ENCODE results near the gene ALDH1L1.

The ALDH1L1 gene

GRCh38 chr3:126191246-126191645 lies 10.9 kb upstream of the ALDH1L1 start:
- H3K27ac ChIP-seq (ENCODE audit: low read depth, low read length): no peak overlapping the region
- no peaks in the 10 kb centered on the region for H3K36me3 ChIP-seq (ENCODE audit: insufficient read depth, low read length)
- 92% methylated on average over 4 of the region's 4 CpGs for WGBS
- no peaks in the 10 kb centered on the region for H3K4me1 ChIP-seq (ENCODE audit: insufficient read depth, low read length)
- no peaks in the 10 kb centered on the region for H3K27me3 ChIP-seq (ENCODE audit: insufficient read depth, low read length)
- H3K9me3 ChIP-seq (ENCODE audit: insufficient read depth, low read depth, low read length): peaks cover 38% of the 10 kb centered on the region
- H3K4me3 ChIP-seq (ENCODE audit: low read length): no peak overlapping the region
- no peak overlapping the region for H3K9ac ChIP-seq (ENCODE audit: low read depth, low read length)

DNA sequence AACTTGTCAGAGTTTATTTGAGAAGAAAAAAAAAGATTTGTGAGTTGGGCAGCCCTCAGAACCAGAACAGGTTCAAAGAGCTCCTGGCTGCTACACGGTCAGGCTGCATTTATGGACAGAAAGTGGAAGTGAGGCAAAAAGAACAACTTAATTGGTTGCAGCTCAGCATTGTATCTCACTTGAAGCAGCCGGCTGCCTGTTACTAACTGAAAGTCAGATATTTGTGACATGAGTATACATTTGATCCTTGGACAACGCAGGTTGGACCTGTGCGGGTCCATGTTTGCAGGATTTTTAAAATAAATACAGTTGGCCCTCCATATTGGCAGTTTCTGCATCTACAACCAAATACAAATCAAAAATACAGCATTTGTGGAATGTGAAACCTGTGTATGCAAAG lies 7.5 kb upstream of the ALDH1L1 start:
- Histone ChIP-seq H3K4me3 (ENCODE audit: low read length) (no peak overlapping the region), H3K9me3 (ENCODE audit: insufficient read depth, low read depth, low read length) (peaks cover 9% of the 10 kb centered on the region; the same call in 1 of the 2 replicates), H3K27me3 (ENCODE audit: insufficient read depth, low read length) (peaks cover 8% of the 10 kb centered on the region), H3K27ac (ENCODE audit: low read depth, low read length) (no peak overlapping the region), H3K4me1 (ENCODE audit: insufficient read depth, low read length) (no peaks in the 10 kb centered on the region), H3K36me3 (ENCODE audit: insufficient read depth, low read length) (no peaks in the 10 kb centered on the region), H3K9ac (ENCODE audit: low read depth, low read length) (no peak overlapping the region)
- 90% methylated on average over 4 of the region's 4 CpGs for WGBS

- Histone ChIP-seq H3K36me3 (ENCODE audit: insufficient read depth, low read length) (no peaks in the 10 kb centered on the region), H3K4me3 (ENCODE audit: low read length) (no peak overlapping the region), H3K27me3 (ENCODE audit: insufficient read depth, low read length) (peaks cover 20% of the 10 kb centered on the region), H3K27ac (ENCODE audit: low read depth, low read length) (no peak overlapping the region), H3K9me3 (ENCODE audit: insufficient read depth, low read depth, low read length) (0 out of 2 replicates have a peak, but pooled peaks cover 2% of the 10 kb centered on the region), H3K9ac (ENCODE audit: low read depth, low read length) (no peak overlapping the region), H3K4me1 (ENCODE audit: insufficient read depth, low read length) (no peaks in the 10 kb centered on the region)
- WGBS: 94% methylated on average over 9 of the region's 9 CpGs
Measured at GRCh38 chr3:126186749-126187148, 6.4 kb upstream of the ALDH1L1 start.

DNA sequence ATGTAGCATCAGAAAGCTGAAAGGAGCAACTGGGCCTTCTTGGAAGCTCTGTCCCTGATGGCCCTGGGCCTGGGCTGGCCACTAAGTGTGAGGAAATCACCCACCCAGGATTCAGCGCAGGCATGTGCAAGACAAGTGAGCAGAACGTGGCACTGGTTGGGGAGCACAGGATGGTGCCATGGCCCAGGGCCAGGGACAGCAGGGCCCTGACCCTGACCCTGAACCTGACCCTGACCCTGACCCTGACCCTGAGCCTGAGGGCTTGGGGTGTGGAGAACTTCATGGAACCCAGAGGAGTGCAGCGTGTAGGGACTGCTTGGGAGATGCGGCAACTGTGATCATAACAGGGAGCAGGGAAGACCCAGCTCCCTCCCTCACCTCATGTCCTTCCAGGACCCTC lies 5.9 kb upstream of the ALDH1L1 start:
- Histone ChIP-seq H3K9ac (ENCODE audit: low read depth, low read length) (no peak overlapping the region), H3K36me3 (ENCODE audit: insufficient read depth, low read length) (no peaks in the 10 kb centered on the region), H3K4me1 (ENCODE audit: insufficient read depth, low read length) (no peaks in the 10 kb centered on the region), H3K27me3 (ENCODE audit: insufficient read depth, low read length) (peaks cover 24% of the 10 kb centered on the region), H3K4me3 (ENCODE audit: low read length) (no peak overlapping the region), H3K9me3 (ENCODE audit: insufficient read depth, low read depth, low read length) (0 out of 2 replicates have a peak, but pooled peaks cover 2% of the 10 kb centered on the region), H3K27ac (ENCODE audit: low read depth, low read length) (no peak overlapping the region)
- 87% methylated on average over 4 of the region's 4 CpGs for WGBS

DNA sequence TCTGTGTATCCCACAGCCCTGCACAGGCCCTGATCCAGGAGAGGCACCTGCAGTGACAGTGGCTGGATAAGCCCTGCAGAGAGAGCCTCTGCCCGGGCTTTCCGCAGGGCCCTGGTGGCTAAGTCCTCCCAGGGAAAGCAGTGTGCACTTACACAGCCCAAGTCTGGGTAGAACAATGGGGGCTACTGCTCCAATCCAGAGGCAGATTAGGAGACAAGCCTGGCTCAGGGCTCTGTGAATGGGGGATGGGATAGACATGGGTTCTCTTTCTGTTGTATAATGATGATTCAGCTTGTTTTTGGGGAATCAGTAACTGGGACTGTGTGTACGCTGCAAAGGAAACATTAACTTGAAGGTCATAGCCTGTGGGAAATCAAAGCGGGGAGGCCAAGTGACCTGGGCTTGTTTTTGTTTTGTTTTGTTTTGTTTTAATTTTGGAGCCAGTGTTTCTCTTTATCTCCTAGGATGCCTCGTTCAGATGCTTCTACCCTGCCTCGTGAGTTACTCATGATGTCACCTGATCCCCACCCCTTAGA lies 4.1 kb upstream of the ALDH1L1 start:
- Histone ChIP-seq H3K36me3 (ENCODE audit: insufficient read depth, low read length) (no peaks in the 10 kb centered on the region), H3K4me1 (ENCODE audit: insufficient read depth, low read length) (no peaks in the 10 kb centered on the region; the same call in 1 of the 2 replicates), H3K27me3 (ENCODE audit: insufficient read depth, low read length) (peaks cover 42% of the 10 kb centered on the region), H3K4me3 (ENCODE audit: low read length) (no peak overlapping the region), H3K27ac (ENCODE audit: low read depth, low read length) (no peak overlapping the region), H3K9me3 (ENCODE audit: insufficient read depth, low read depth, low read length) (no peaks in the 10 kb centered on the region), H3K9ac (ENCODE audit: low read depth, low read length) (no peak overlapping the region)
- WGBS: 90% methylated on average over 6 of the region's 6 CpGs

DNA sequence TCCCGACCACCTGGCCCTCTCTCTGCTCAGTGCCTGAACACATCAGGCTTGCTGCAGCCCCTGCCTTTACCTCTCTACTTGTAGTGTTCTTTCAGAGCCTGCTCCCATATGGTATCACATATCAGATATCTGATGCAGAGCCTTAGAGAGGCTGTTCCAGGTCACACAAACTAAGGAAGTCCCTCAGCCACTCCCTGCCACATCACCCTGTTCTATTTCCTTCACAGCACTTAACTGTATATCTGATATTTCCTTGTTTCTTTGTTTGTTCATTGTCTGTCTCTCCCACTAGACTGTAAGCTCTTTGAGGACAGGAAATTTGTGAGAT lies 976 bp upstream of the ALDH1L1 start:
- no peaks in the 10 kb centered on the region for H3K36me3 ChIP-seq (ENCODE audit: insufficient read depth, low read length)
- peak overlapping the region; percentile 67 for H3K4me3 ChIP-seq (ENCODE audit: low read length)
- H3K9me3 ChIP-seq (ENCODE audit: insufficient read depth, low read depth, low read length): no peaks in the 10 kb centered on the region
- H3K27me3 ChIP-seq (ENCODE audit: insufficient read depth, low read length): peaks cover 55% of the 10 kb centered on the region
- no peaks in the 10 kb centered on the region; the same call in 1 of the 2 replicates for H3K4me1 ChIP-seq (ENCODE audit: insufficient read depth, low read length)
- 49% methylated on average over 1 of the region's 1 CpG for WGBS
- no peak overlapping the region for H3K9ac ChIP-seq (ENCODE audit: low read depth, low read length)
- H3K27ac ChIP-seq (ENCODE audit: low read depth, low read length): no peak overlapping the region

GRCh38 chr3:126179825-126180476 lies 435 bp downstream of the ALDH1L1 start:
- WGBS: under 1% methylated on average over 47 of the region's 47 CpGs
- H3K4me1 ChIP-seq (ENCODE audit: insufficient read depth, low read length): no peaks in the 10 kb centered on the region; the same call in 1 of the 2 replicates
- no peak overlapping the region for H3K9ac ChIP-seq (ENCODE audit: low read depth, low read length)
- peak overlapping the region; percentile 67 for H3K4me3 ChIP-seq (ENCODE audit: low read length)
- H3K36me3 ChIP-seq (ENCODE audit: insufficient read depth, low read length): no peaks in the 10 kb centered on the region
- peaks cover 55% of the 10 kb centered on the region for H3K27me3 ChIP-seq (ENCODE audit: insufficient read depth, low read length)
- H3K9me3 ChIP-seq (ENCODE audit: insufficient read depth, low read depth, low read length): no peaks in the 10 kb centered on the region
- H3K27ac ChIP-seq (ENCODE audit: low read depth, low read length): no peak overlapping the region

GRCh38 chr3:126170073-126170777 lies 10.2 kb downstream of the ALDH1L1 start:
- no peak overlapping the region for H3K9ac ChIP-seq (ENCODE audit: low read depth, low read length)
- WGBS: 92% methylated on average over 7 of the region's 8 CpGs

DNA sequence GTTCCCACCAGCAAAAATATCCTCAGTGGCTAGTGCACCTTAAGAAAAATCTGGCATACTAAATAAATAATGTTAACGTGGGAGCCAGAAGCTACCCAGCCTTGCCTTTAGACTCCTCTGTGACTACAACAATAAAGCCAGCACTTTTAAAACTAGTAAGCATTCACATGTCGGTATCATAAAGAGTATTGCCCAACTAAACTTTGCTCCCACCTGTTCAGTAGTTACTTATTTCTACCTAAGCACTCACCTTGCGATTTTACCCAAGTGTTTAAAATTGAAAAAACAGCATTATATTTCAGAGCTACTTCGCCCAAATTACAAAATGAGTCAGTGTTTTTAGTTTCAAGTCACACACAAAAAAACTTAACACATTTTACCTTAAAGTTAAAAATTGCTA lies 12.8 kb downstream of the ALDH1L1 start:
- Histone ChIP-seq H3K27ac (ENCODE audit: low read depth, low read length) (no peak overlapping the region), H3K27me3 (ENCODE audit: insufficient read depth, low read length) (no peaks in the 10 kb centered on the region), H3K4me1 (ENCODE audit: insufficient read depth, low read length) (peaks cover 10% of the 10 kb centered on the region; the same call in 1 of the 2 replicates), H3K36me3 (ENCODE audit: insufficient read depth, low read length) (no peaks in the 10 kb centered on the region), H3K4me3 (ENCODE audit: low read length) (no peak overlapping the region), H3K9ac (ENCODE audit: low read depth, low read length) (no peak overlapping the region), H3K9me3 (ENCODE audit: insufficient read depth, low read depth, low read length) (no peaks in the 10 kb centered on the region)
- 96% methylated on average over 4 of the region's 4 CpGs for WGBS

More at GRCh38 chr3:126170073-126170777, 10.2 kb downstream of the ALDH1L1 start:
- peaks cover 10% of the 10 kb centered on the region; the same call in 1 of the 2 replicates for H3K4me1 ChIP-seq (ENCODE audit: insufficient read depth, low read length)
- no peak overlapping the region for H3K4me3 ChIP-seq (ENCODE audit: low read length)
- H3K27ac ChIP-seq (ENCODE audit: low read depth, low read length): no peak overlapping the region
- no peaks in the 10 kb centered on the region for H3K36me3 ChIP-seq (ENCODE audit: insufficient read depth, low read length)
- H3K27me3 ChIP-seq (ENCODE audit: insufficient read depth, low read length): no peaks in the 10 kb centered on the region
- no peaks in the 10 kb centered on the region for H3K9me3 ChIP-seq (ENCODE audit: insufficient read depth, low read depth, low read length)

- Histone ChIP-seq H3K27me3 (ENCODE audit: insufficient read depth, low read length) (no peaks in the 10 kb centered on the region), H3K36me3 (ENCODE audit: insufficient read depth, low read length) (no peaks in the 10 kb centered on the region), H3K4me1 (ENCODE audit: insufficient read depth, low read length) (peaks cover 10% of the 10 kb centered on the region; the same call in 1 of the 2 replicates), H3K9me3 (ENCODE audit: insufficient read depth, low read depth, low read length) (no peaks in the 10 kb centered on the region), H3K4me3 (ENCODE audit: low read length) (no peak overlapping the region), H3K27ac (ENCODE audit: low read depth, low read length) (no peak overlapping the region), H3K9ac (ENCODE audit: low read depth, low read length) (no peak overlapping the region)
- WGBS: 84% methylated on average over 6 of the region's 6 CpGs
Measured at GRCh38 chr3:126166009-126166408, 14.4 kb downstream of the ALDH1L1 start.

DNA sequence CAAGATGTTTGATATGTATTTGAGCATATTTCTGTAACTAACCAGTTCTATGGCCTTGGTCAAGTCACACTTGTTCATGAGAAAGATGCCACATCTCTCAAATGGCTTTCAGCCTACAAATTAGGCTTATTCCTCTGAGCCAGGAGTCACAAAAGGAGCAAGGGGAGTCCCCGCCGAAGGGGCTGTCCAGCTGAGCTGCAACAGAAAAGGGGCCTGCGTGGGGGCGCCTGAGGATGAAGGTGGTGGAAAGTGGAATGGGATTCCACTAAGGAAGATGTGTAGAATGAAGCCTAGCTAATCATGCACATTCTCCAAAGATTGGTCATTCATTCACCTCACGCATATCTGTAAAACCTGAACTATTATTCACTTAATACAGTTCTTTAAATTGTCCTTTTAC lies 19.1 kb downstream of the ALDH1L1 start:
- Histone ChIP-seq H3K27ac (ENCODE audit: low read depth, low read length) (no peak overlapping the region), H3K36me3 (ENCODE audit: insufficient read depth, low read length) (no peaks in the 10 kb centered on the region), H3K9ac (ENCODE audit: low read depth, low read length) (no peak overlapping the region), H3K4me1 (ENCODE audit: insufficient read depth, low read length) (no peaks in the 10 kb centered on the region), H3K4me3 (ENCODE audit: low read length) (no peak overlapping the region), H3K27me3 (ENCODE audit: insufficient read depth, low read length) (no peaks in the 10 kb centered on the region), H3K9me3 (ENCODE audit: insufficient read depth, low read depth, low read length) (no peaks in the 10 kb centered on the region)
- WGBS: 88% methylated on average over 4 of the region's 5 CpGs

Data from HUES64 (cell line).